IPS DF 4.7 (cell line): Measurements from ENCODE around the gene ASF1B.

Experiments used
- DNase-seq: peaks from one replicate; pipeline ENCODE4 v3.0.0-alpha.2; 2013; ENCODE audit warnings: low spot score; ENCODE audit errors: extremely low read depth

ASF1B gene

DNA sequence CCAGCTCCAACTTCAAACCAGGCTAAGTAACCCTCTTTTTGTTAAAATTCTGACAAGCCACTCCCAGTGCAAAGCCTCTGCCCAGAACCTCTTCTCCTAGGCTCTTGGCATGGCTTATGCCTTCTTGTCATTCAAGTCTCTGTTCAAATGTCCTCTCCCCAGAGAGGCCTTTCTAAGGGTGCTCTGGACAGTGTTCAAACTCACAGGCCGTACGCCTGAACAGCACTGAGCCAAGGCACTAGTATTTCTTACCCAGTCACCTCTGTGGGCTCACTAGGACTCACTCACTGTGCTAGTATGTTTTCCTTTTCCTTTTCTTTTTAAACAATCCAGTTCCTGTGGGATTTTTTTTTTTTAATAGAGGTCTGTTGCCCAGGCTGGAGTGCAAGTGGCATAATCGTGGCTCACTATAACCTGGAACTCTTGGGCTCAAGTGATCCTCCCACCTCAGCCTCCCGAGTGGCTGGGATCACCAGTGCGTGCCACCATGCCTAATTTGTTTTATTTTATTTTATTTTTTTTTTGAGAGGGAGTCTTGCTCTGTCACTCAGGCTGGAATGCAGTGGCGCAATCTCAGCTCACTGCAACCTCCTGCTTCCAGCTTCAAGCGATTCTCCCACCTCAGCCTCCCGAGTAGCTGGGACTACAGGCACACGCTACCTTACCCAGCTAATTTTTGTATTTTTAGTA is 2.3 kb upstream of the ASF1B start:
- no peak for DNase-seq

DNA sequence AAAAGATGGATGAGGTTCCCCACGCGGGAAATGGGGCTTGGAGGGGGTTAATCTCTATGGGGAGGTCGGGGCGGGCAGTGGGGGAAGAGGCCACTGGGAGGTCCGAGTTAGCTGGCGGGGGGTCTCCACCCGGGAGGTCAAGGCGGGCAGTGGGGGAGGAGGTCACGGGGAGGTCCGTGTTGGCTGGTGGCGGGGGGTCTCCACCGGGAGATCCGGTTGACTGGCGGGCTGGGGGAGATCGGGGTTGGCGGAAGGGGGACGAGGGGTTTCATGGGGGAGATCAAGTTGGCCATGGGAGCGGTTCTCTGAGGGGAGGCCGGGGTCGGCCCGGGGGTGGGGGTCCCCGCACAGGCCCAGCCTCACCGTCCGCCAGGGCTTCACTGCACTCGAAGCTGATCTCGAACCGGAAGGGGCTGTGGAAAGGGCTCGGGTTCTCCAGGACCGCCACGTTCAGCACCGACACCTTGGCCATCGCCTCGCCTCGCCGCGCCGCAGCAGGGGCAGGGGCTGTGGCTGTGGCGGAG is 342 bp downstream of the ASF1B start:
- no peak for DNase-seq

DNA sequence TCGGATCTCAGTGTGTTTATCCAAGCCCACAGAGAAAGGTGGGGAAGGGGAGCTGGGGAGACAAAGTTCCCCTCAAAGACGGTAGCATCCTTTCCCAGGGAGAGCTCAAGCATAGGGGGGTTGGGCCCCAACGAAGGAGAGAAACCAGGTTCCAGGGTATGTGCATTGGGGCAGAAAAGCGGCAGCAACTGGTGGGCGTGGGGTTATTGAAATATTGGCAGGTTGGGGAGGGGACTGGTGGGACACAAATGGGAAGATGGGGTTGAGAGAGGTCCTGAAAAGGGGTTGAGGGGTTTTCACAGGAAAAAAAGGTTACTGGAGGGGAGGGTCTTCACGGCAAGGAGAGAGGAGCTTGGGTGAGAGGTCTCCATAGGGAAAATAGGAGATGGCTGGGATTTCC is 1.0 kb downstream of the ASF1B start:
- DNase-seq = no peak

DNA sequence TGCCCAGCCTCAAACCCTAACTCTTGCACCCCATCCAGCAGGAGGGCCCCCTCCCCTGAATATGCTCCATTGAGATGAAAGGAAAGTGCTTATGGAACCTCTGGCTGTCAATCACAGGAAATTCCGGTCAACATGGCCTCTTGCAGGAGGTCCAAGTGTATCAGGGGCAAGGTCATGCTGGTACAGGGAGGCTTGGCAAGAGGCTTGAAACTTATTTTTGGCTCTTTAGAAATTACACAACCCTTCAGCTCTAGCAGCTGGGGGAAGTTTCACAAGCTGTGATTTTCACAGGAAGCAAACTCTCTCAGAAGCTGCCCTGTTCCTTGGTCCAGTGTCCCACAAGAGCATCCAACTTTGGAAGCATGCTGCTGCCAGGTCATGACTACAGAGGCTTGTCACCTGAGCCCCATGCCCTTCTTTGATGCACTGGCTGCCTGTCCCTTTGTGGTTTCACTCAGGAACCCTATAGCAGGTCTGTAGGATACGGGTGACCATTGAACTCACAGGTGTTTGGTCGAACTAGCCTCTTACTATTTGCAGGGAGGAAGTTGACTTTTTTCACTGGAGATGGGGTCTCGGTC is 8.4 kb downstream of the ASF1B start:
- no peak for DNase-seq

DNA sequence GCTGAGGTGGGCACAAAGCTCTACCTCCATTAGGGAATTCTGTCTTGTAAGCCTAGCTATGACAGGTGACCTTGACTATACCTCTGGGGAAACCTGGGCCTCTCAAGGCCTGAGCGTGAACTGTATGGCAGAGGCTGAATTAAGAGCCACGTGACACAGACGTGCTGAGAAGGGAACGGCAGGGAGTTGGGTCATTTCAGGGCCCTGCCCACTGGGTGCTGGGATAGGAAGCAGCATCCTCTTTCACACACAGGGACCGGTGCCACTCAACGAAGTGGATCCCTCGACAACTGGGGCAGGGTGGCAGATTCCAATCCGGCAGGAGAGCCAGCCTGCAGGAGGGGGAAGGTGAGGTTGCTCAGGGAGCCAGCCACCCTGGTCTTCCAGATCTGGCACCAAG is 9.2 kb downstream of the ASF1B start:
- no peak for DNase-seq

GRCh38 chr19:14122924-14123323 is 13.5 kb downstream of the ASF1B start:
- DNase-seq = no peak

- DNase-seq = no peak
Observed at GRCh38 chr19:14120497-14120780, 15.9 kb downstream of the ASF1B start.

- DNase-seq = no peak
Observed at GRCh38 chr19:14119644-14120496, 16.5 kb downstream of the ASF1B start.

GRCh38 chr19:14119146-14119545 is 17.2 kb downstream of the ASF1B start:
- no peak for DNase-seq

GRCh38 chr19:14118165-14119051 is 18.0 kb downstream of the ASF1B start:
- no peak for DNase-seq

DNA sequence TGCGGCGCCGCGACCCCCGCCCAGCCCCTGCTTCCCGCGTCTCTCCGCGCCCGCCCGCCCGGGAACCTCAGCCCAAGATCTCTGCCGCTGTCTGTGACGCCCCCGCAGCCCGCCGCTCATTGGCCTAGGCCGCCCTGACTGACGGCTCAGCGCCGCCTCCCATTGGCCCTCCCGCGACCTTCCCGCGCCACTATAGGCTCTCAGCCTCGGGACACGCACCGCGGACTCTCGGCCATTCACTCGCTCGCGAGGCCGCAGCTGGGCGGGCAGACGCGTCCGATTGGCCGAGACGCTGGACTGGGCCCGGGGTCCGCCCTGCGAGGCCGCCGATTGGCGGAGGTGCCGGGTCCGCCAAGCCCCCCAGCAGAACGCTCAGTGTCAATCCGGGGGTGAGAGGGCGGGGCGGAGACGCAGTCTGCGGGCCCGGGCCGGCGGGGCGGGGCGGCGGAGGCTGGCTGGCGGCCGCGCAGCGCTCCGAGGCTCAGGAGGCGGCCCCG is 18.7 kb downstream of the ASF1B start, which contains the start of gene PRKACA:
TSS of gene PRKACA (minus strand) at position 95 of the 497 bp plus-strand sequence. CDS start 215 bp downstream, outside the sequence.
- DNase-seq = peak; percentile 90

GRCh38 chr19:14116918-14117578 is 19.3 kb downstream of the ASF1B start:
- DNase-seq = no peak

DNA sequence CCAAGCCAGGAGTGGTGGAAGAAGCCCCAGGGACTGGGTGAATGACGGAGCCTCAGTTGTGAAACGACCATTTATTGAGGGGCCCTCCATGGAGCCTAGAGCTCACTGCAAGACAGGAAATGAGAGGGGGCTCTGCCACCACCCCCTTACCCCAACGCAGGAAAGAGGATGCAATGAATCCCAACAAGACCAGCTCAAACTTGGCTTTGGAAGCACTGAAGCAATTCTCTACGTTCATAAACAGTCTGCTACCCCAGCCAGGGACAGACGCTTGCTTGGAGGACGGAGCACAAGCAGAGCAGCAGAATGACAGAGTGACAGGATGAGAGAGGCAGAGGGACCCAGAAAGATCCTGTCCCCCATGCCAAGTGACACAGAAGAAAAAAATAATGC is 19.9 kb downstream of the ASF1B start:
- DNase-seq = no peak

- no peak for DNase-seq
Observed at GRCh38 chr19:14115756-14116155, 20.6 kb downstream of the ASF1B start.

DNA sequence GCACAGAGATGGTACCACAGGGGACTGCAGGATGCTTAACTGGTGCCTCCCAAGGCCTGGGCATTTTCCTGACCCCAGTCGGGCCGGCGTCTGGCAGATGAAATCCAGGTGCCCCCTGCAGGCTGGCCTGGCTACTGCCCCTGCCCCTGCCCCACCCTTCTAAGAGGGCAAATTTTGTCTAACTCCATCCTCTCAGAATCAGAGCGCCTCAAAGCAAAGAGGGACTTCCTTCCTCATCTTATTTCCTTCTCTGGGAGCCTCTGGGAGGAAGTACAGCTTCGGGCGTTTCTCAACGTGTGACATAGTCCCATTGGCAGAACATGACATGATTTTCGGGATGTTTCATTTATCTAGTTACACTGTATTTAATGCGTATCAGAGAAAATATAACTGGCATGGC is 21.5 kb downstream of the ASF1B start:
- no peak for DNase-seq

GRCh38 chr19:14114439-14114838 is 21.9 kb downstream of the ASF1B start:
- DNase-seq = no peak

DNA sequence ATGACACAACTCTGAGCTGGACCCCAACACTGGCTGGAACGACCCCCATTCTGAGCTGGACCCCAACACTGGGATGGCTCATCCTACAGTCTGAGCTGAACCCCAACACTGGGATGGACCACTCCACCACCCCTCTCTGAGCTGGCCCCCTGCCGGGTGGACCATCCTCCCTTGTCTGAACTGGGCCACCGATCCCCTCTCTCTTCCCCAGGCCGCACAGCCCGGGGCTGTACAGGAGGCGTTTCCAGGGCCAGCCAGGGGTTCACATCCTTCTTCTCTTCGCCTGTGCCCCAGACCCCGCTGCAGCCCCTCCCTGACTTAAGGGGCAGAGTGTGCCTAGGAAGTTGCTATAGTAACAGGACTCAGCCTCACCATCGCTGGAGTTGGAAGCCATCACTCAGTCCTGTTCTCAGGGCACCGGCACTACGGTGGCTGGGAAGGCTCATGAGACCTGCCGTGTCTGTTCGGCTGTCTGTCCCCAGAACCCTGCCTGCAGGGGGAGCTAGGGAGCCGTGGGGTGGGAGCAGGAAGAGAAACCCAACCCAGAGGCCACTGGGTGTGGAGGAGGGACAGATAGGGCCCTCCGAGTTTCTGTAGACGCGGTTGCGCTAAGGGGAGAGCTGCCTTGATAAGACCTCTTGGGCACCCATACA is 22.5 kb downstream of the ASF1B start:
- no peak for DNase-seq

- DNase-seq = no peak
Observed at GRCh38 chr19:14112809-14113385, 23.5 kb downstream of the ASF1B start.

- no peak for DNase-seq
Observed at GRCh38 chr19:14112051-14112808, 24.2 kb downstream of the ASF1B start.
